HepG2 (cell line): Measurements from ENCODE around the gene NPFFR1. TPM values are rescaled to one million over a fixed set of nuclear protein-coding genes. Genes with fewer than 3 reads are reported as not detected.
A peak's percentile ranks its signal among the peaks of the same experiment; 100 is the strongest.

Source experiments
- AKAP8 ChIP-seq: sonication (generic); formaldehyde crosslinking; IDR thresholded peaks from 2 replicates; pipeline ENCODE4 v1.5.1; 2020; ENCODE audit warnings: mild to moderate bottlenecking, missing genetic modification reagents
- FOXP1 ChIP-seq, 2 experiments: fragments of 450-650 bp in 1 of 2; IDR thresholded peaks; 2 replicates each; pipeline ENCODE4 v1.6.1; 2017 to 2018; ENCODE audit warnings: antibody characterized with exemption in 1 of 2
- GLI4 ChIP-seq: sonication (generic); formaldehyde crosslinking; IDR thresholded peaks from 2 replicates; pipeline ENCODE4 v1.5.1; 2020; ENCODE audit warnings: missing genetic modification reagents, mild to moderate bottlenecking, moderate library complexity, borderline replicate concordance
- HMG20B ChIP-seq: conservative IDR thresholded peaks from 2 replicates; pipeline ENCODE4 v1.6.1; 2016; ENCODE audit warnings: missing genetic modification reagents, missing compliant biosample characterization
- JDP2 ChIP-seq: sonication (generic); formaldehyde crosslinking; IDR thresholded peaks from 2 replicates; pipeline ENCODE4 v1.8.1; 2022; ENCODE audit warnings: missing genetic modification reagents, borderline replicate concordance
- JUN ChIP-seq: sonication (generic); formaldehyde crosslinking; IDR thresholded peaks from 2 replicates; pipeline ENCODE4 v1.4.0; 2020; ENCODE audit warnings: mild to moderate bottlenecking, missing genetic modification reagents
- MBD4 ChIP-seq: IDR thresholded peaks from 2 replicates; pipeline ENCODE4 v1.6.1; 2012; ENCODE audit warnings: low read length, inconsistent platforms, borderline replicate concordance
- MEIS2 ChIP-seq: sonication (generic); formaldehyde crosslinking; IDR thresholded peaks from 2 replicates; pipeline ENCODE4 v1.9.0; 2021; ENCODE audit warnings: mild to moderate bottlenecking, missing genetic modification reagents
- MTA3 ChIP-seq: sonication (generic); formaldehyde crosslinking; IDR thresholded peaks from 2 replicates; pipeline ENCODE4 v1.4.0; 2020; ENCODE audit warnings: missing genetic modification reagents
- MTF1 ChIP-seq: sonication (generic); formaldehyde crosslinking; IDR thresholded peaks from 2 replicates; pipeline ENCODE4 v1.5.0; 2020; ENCODE audit warnings: missing genetic modification reagents
- PAX8 ChIP-seq: sonication (generic); formaldehyde crosslinking; IDR thresholded peaks from 2 replicates; pipeline ENCODE4 v1.8.0; 2022; ENCODE audit warnings: mild to moderate bottlenecking, missing genetic modification reagents, borderline replicate concordance
- RELA ChIP-seq: sonication (generic); formaldehyde crosslinking; IDR thresholded peaks from 2 replicates; pipeline ENCODE4 v1.4.0; 2020; ENCODE audit warnings: missing genetic modification reagents
- SOX13 ChIP-seq, 3 experiments: fragments of 450-650 bp in 1 of 3; sonication (generic) in 1 of 3; formaldehyde crosslinking in 1 of 3; IDR thresholded peaks in 2 of 3; conservative IDR thresholded peaks in 1 of 3; 2 replicates each; pipeline versions ENCODE4 v1.5.0 to v1.6.1; 2016 to 2020; ENCODE audit warnings: antibody characterized with exemption in 1 of 3, mild to moderate bottlenecking in 1 of 3, missing compliant biosample characterization in 1 of 3, missing genetic modification reagents in 1 of 3, moderate library complexity in 1 of 3
- ZBTB7B ChIP-seq: sonication (generic); formaldehyde crosslinking; IDR thresholded peaks from 2 replicates; pipeline ENCODE4 v1.4.0; 2020; ENCODE audit warnings: missing genetic modification reagents
- ZFP36L1 ChIP-seq: sonication (generic); formaldehyde crosslinking; IDR thresholded peaks from 2 replicates; pipeline ENCODE4 v1.8.0; 2022; ENCODE audit warnings: mild to moderate bottlenecking, missing genetic modification reagents, moderate library complexity
- ZNF564 ChIP-seq: sonication (generic); formaldehyde crosslinking; IDR thresholded peaks from 2 replicates; pipeline ENCODE4 v1.8.1; 2023; ENCODE audit warnings: mild to moderate bottlenecking, missing genetic modification reagents
- ZNF749 ChIP-seq: sonication (generic); formaldehyde crosslinking; IDR thresholded peaks from 2 replicates; pipeline ENCODE4 v1.8.0; 2022; ENCODE audit warnings: mild to moderate bottlenecking, missing genetic modification reagents, moderate library complexity, borderline replicate concordance
- ZSCAN20 ChIP-seq: sonication (generic); formaldehyde crosslinking; IDR thresholded peaks from 2 replicates; pipeline ENCODE4 v1.4.0; 2020; ENCODE audit warnings: missing genetic modification reagents, mild to moderate bottlenecking, borderline replicate concordance
- polyA plus RNA-seq, 8 experiments: library from polyadenylated mRNA; depleted of rRNA in 3 of 8; stranded (reverse) in 7 of 8; unstranded in 1 of 8; fragments of >200 nt; fragmentation: Illumina TruSeq in 4 of 8; extraction: Trizol in 4 of 8; gene quantifications; 2 replicates each; pipeline versions ENCODE4 v1.2.1 to v1.2.3, GENCODE V29; 2011 to 2016; ENCODE audit warnings: low read depth in 4 of 8, missing spikeins in 1 of 8, mixed read lengths in 1 of 8; ENCODE audit not compliant: insufficient read depth in 1 of 8
- total RNA-seq, 5 experiments: library from RNA; depleted of rRNA; stranded (reverse); fragments of >200 nt; fragmentation: Illumina TruSeq; extraction: Trizol; gene quantifications; 2 replicates each; pipeline ENCODE4 v1.2.3, GENCODE V29; 2016; ENCODE audit warnings: low read depth in 1 of 5
- TF ChIP-seq, protein P1 (sequence below): sonication (generic); formaldehyde crosslinking; IDR thresholded peaks from 2 replicates; pipeline ENCODE4 v1.5.0; 2020; ENCODE audit warnings: missing genetic modification reagents
- TF ChIP-seq, protein P2 (sequence below): sonication (generic); formaldehyde crosslinking; IDR thresholded peaks from 2 replicates; pipeline ENCODE4 v1.8.1; 2023; ENCODE audit warnings: missing genetic modification reagents, inconsistent platforms, borderline replicate concordance
- TF ChIP-seq, protein P3 (sequence below): sonication (generic); formaldehyde crosslinking; IDR thresholded peaks from 2 replicates; pipeline ENCODE4 v1.8.1; 2023; ENCODE audit warnings: mild to moderate bottlenecking, inconsistent platforms, moderate library complexity, missing genetic modification reagents, borderline replicate concordance
- TF ChIP-seq, protein P4 (sequence below): sonication (generic); formaldehyde crosslinking; IDR thresholded peaks from 2 replicates; pipeline ENCODE4 v1.8.1; 2023; ENCODE audit warnings: missing genetic modification reagents, mild to moderate bottlenecking, borderline replicate concordance
- TF ChIP-seq, protein P5 (sequence below): sonication (generic); formaldehyde crosslinking; IDR thresholded peaks from 2 replicates; pipeline ENCODE4 v1.8.0; 2022; ENCODE audit warnings: mild to moderate bottlenecking, missing genetic modification reagents; ENCODE audit not compliant: insufficient replicate concordance

The NPFFR1 gene
- total and polyA plus RNA-seq, 2 of the 13 experiments (the other 11 are each of a cell fraction or from before 2014, with no cell fraction given): under 0.01 TPM; not detected in 1

DNA sequence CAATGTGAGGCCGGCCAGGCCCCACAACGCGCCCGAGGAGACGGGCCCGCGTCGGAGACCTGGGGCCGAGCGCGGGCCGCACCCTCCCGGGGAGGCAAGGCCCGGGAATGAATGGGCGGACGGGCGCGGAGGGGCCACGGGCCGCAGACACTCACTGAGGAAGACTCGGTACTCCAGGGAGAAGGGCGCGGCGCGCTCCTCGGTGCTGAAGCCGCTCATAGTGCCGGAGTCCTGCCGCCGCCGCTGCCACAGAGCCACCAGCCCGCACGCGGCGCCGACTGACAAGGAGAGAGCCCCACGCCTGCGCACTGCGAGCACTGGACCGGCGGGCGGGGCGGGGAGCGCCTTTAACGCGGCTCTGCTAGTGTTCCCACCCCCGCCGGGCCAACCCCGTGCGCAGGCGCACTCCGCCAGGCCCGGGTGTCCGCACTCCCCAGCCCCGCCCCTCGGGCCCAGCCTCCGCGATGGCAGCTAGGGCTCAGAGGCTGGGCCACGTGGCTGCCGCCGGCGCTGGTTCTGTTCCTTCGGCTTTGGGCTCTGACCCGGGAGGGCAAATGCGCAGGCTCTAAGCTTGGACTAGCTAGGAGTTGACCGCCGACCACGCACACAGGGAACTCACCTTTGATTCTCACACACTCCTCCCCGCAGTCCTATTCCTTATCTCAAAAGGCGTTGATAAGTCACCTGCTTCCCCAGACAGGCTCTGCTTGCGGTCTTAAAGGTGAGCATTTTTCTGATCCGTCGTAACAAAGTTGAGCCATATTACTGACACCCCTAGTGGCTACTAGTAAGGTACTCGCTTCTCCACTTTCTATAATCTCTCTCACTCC is 50.5 kb downstream of the NPFFR1 start, which contains the start of gene PPA1 (continued):
- TF ChIP-seq MTF1 (CRISPR knock-in tag) (no peak), JUN (peak; percentile 68; the same call in 1 of the 2 replicates), MTA3 (CRISPR knock-in tag) (no peak), ZSCAN20 (CRISPR knock-in tag) (peak; percentile 81), FOXP1 (IDR thresholded peaks at IDR 0.05) (no peak), FOXP1 (CRISPR knock-in tag; IDR thresholded peaks at IDR 0.05) (no peak; the same call in 1 of the 2 replicates), PAX8 (CRISPR knock-in tag) (peak; percentile 58; the same call in 1 of the 2 replicates), ZNF564 (peak; percentile 85; the same call in 1 of the 2 replicates), MEIS2 (CRISPR knock-in tag) (peak; percentile 45; the same call in 1 of the 2 replicates), ZBTB7B (CRISPR knock-in tag) (0 out of 2 replicates have a peak, but pooled peaks have one; percentile 38), SOX13 (IDR thresholded peaks at IDR 0.05) (no peak), SOX13 (CRISPR knock-in tag; conservative IDR thresholded peaks at IDR 0.05 in 1 of 2, IDR thresholded peaks at IDR 0.05 in 1 of 2) (peak in 1 of 2 experiments; percentile 48; a peak in 1 of 4 replicates), RELA (CRISPR knock-in tag) (0 out of 2 replicates have a peak, but pooled peaks have one; percentile 27), MBD4 (no peak), GLI4 (peak; percentile 17; the same call in 1 of the 2 replicates), ZNF749 (CRISPR knock-in tag) (peak; percentile 83; the same call in 1 of the 2 replicates), AKAP8 (peak; percentile 23; the same call in 1 of the 2 replicates), HMG20B (CRISPR knock-in tag) (0 out of 2 replicates have a peak, but pooled peaks have one; percentile 7), JDP2 (no peak), ZFP36L1 (peak; percentile 87; the same call in 1 of the 2 replicates)
- TF ChIP-seq, protein P1, sequence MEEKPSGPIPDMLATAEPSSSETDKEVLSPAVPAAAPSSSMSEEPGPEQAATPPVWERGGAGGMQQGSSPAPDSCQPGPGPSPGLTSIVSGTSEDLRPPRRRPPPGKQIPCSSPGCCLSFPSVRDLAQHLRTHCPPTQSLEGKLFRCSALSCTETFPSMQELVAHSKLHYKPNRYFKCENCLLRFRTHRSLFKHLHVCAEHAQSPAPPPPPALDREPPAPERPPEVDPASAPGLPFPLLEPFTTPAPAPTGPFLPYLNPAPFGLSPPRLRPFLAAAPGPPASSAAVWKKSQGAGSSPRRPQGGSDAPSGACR (CRISPR knock-in tag): peak; percentile 33; the same call in 1 of the 2 replicates
- TF ChIP-seq, protein P2, sequence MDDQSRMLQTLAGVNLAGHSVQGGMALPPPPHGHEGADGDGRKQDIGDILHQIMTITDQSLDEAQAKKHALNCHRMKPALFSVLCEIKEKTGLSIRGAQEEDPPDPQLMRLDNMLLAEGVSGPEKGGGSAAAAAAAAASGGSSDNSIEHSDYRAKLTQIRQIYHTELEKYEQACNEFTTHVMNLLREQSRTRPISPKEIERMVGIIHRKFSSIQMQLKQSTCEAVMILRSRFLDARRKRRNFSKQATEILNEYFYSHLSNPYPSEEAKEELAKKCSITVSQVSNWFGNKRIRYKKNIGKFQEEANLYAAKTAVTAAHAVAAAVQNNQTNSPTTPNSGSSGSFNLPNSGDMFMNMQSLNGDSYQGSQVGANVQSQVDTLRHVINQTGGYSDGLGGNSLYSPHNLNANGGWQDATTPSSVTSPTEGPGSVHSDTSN (CRISPR knock-in tag): peak; percentile 65; the same call in 1 of the 2 replicates
- TF ChIP-seq, protein P3, sequence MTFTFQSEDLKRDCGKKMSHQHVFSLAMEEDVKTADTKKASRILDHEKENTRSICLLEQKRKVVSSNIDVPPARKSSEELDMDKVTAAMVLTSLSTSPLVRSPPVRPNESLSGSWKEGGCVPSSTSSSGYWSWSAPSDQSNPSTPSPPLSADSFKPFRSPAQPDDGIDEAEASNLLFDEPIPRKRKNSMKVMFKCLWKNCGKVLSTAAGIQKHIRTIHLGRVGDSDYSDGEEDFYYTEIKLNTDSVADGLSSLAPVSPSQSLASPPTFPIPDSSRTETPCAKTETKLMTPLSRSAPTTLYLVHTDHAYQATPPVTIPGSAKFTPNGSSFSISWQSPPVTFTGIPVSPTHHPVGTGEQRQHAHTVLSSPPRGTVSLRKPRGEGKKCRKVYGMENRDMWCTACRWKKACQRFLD (CRISPR knock-in tag): 0 out of 2 replicates have a peak, but pooled peaks have one; percentile 5
- TF ChIP-seq, protein P4, sequence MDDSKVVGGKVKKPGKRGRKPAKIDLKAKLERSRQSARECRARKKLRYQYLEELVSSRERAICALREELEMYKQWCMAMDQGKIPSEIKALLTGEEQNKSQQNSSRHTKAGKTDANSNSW: peak; percentile 75; the same call in 1 of the 2 replicates
- TF ChIP-seq, protein P5, sequence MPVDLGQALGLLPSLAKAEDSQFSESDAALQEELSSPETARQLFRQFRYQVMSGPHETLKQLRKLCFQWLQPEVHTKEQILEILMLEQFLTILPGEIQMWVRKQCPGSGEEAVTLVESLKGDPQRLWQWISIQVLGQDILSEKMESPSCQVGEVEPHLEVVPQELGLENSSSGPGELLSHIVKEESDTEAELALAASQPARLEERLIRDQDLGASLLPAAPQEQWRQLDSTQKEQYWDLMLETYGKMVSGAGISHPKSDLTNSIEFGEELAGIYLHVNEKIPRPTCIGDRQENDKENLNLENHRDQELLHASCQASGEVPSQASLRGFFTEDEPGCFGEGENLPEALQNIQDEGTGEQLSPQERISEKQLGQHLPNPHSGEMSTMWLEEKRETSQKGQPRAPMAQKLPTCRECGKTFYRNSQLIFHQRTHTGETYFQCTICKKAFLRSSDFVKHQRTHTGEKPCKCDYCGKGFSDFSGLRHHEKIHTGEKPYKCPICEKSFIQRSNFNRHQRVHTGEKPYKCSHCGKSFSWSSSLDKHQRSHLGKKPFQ: peak; percentile 29
